HEK293T (cell line): ENCODE results near the gene NR1H3.

Experiments
- CTCF ChIA-PET: fragments of 350-600 bp; formaldehyde crosslinking; extraction: SDS; loops from one replicate; lab custom pipeline; 2021; ENCODE audit warnings: antibody characterized with exemption, inconsistent platforms; lab: Yijun Ruan, JAX
- POLR2A ChIA-PET: fragments of 350-600 bp; formaldehyde crosslinking; extraction: SDS; loops from one replicate; lab custom pipeline; 2020; ENCODE audit warnings: antibody characterized with exemption, inconsistent platforms; lab: Yijun Ruan, JAX
- DNase-seq: peaks from one replicate; pipeline ENCODE4 v3.0.0; 2012; ENCODE audit warnings: mixed read lengths; ENCODE audit errors: extremely low spot score
- ARNT ChIP-seq: fragments of 450-650 bp; IDR thresholded peaks from 2 replicates; pipeline ENCODE4 v1.6.1; 2017; ENCODE audit warnings: mild to moderate bottlenecking
- BHLHE40 ChIP-seq: fragments of 450-650 bp; IDR thresholded peaks from 2 replicates; pipeline ENCODE4 v1.6.1; 2016; ENCODE audit warnings: mild to moderate bottlenecking, moderate library complexity, borderline replicate concordance
- CTBP1 ChIP-seq: fragments of 450-650 bp; IDR thresholded peaks from 2 replicates; pipeline ENCODE4 v1.6.1; 2016; ENCODE audit warnings: borderline replicate concordance
- ELF4 ChIP-seq: fragments of 450-650 bp; IDR thresholded peaks from 2 replicates; pipeline ENCODE4 v1.6.1; 2017; ENCODE audit warnings: antibody characterized with exemption
- FOXA1 ChIP-seq: fragments of 450-650 bp; IDR thresholded peaks from 2 replicates; pipeline ENCODE4 v1.6.1; 2016; ENCODE audit warnings: mild to moderate bottlenecking
- FOXK2 ChIP-seq: fragments of 450-650 bp; IDR thresholded peaks from 2 replicates; pipeline ENCODE4 v1.6.1; 2016; ENCODE audit warnings: mild to moderate bottlenecking
- FOXM1 ChIP-seq: fragments of 450-650 bp; IDR thresholded peaks from 2 replicates; pipeline ENCODE4 v1.6.1; 2017; ENCODE audit warnings: mild to moderate bottlenecking, borderline replicate concordance
- HDGF ChIP-seq: fragments of 450-650 bp; IDR thresholded peaks from 2 replicates; pipeline ENCODE4 v1.6.1; 2017; ENCODE audit warnings: antibody characterized with exemption, borderline replicate concordance
- L3MBTL2 ChIP-seq: fragments of 450-650 bp; conservative IDR thresholded peaks from 2 replicates; pipeline ENCODE4 v1.6.1; 2016; ENCODE audit warnings: mild to moderate bottlenecking
- LEF1 ChIP-seq: fragments of 450-650 bp; IDR thresholded peaks from 2 replicates; pipeline ENCODE4 v1.6.1; 2017; ENCODE audit warnings: mild to moderate bottlenecking, borderline replicate concordance
- NFRKB ChIP-seq: fragments of 450-650 bp; IDR thresholded peaks from 2 replicates; pipeline ENCODE4 v1.6.1; 2016; ENCODE audit warnings: mild to moderate bottlenecking, moderate library complexity
- SP1 ChIP-seq: fragments of 450-650 bp; IDR thresholded peaks from 2 replicates; pipeline ENCODE4 v1.6.1; 2017
- SUZ12 ChIP-seq: fragments of 450-650 bp; IDR thresholded peaks from 2 replicates; pipeline ENCODE4 v1.6.1; 2016; ENCODE audit warnings: mild to moderate bottlenecking
- TARDBP ChIP-seq: fragments of 450-650 bp; IDR thresholded peaks from 2 replicates; pipeline ENCODE4 v1.6.1; 2016
- ZNF384 ChIP-seq: fragments of 450-650 bp; IDR thresholded peaks from 2 replicates; pipeline ENCODE4 v1.6.1; 2016
- TF ChIP-seq, protein P1 (sequence below): fragments of 450-650 bp; IDR thresholded peaks from 2 replicates; pipeline ENCODE4 v1.6.1; 2016

NR1H3 gene

DNA sequence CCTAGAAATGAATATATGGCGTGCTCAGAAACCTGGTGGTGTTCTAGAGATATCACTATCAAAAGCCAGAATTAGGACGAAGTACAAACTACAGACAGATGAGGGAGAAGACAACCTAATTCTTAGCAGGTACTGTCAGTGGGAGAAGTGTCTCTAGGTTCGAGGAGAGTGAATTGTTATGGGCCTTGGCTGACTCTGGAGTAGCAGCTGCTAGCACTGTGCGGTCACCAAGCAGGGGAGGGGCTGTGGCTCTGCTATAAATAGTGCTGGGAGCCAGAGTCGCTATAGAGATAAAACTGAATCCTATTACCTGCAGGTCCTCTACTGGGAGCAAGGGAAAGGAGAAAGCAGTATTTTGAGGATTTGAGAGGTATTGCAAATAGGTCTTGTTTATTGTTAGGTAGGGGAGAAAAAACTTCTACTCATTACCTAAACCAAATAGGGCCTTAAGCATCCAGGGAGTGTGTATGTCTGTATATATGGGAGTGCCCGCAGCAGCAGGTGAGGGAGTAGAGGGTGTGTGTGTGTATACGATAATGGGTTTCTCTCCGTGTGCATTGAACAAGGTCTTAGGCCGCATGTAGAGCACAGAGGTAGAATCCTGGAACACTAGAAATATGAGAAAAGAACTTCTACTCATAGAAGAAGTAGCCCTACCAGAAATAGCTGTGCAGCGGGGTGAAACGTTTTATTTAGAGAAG is 14.3 kb downstream of the NR1H3 start:
- CTCF ChIA-PET = interaction anchor here (1.4 kb wide), 1 partner anchor 83 kb away, joined by 5 read pairs; no protein-coding TSS in a partner anchor
- DNase-seq = peak; percentile 21
- POLR2A ChIA-PET = interaction anchor here (0.8 to 1.7 kb wide), 3 partner anchors 36 to 83 kb away, joined by 3 to 5 read pairs (median 4); no protein-coding TSS in a partner anchor
- TF ChIP-seq LEF1 (no peak), ARNT (no peak), CTBP1 (no peak), FOXM1 (no peak), ZNF384 (no peak), BHLHE40 (no peak), FOXK2 (no peak), NFRKB (no peak), FOXA1 (no peak), ELF4 (no peak), L3MBTL2 (no peak), TARDBP (no peak), SUZ12 (no peak)
- TF ChIP-seq, protein P1, sequence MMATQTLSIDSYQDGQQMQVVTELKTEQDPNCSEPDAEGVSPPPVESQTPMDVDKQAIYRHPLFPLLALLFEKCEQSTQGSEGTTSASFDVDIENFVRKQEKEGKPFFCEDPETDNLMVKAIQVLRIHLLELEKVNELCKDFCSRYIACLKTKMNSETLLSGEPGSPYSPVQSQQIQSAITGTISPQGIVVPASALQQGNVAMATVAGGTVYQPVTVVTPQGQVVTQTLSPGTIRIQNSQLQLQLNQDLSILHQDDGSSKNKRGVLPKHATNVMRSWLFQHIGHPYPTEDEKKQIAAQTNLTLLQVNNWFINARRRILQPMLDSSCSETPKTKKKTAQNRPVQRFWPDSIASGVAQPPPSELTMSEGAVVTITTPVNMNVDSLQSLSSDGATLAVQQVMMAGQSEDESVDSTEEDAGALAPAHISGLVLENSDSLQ = no peak

DNA sequence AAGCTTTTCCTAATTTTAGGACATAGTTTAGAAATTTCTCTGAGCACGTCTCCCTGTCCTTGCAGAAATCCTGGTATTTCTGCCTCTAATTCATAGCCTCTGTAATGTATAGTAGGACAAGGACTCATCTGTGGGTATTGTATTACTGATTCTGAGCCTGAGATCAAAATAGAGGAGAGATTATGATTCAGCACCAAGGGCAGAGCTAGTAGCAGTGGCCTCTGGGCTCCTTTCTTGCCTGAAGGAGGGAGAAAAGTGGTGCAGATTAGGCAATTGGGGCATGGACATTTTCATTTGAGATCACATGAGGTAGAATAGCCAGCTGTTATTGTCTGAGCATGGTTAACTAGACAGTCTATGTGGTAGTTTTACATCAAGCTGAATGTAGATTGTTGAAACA is 14.9 kb downstream of the NR1H3 start:
- ChIA-PET CTCF (interaction anchor here (1.4 kb wide), 1 partner anchor 82 kb away, joined by 5 read pairs; no protein-coding TSS in a partner anchor), POLR2A (interaction anchor here (0.7 to 1.4 kb wide), 3 partner anchors 36 to 59 kb away, joined by 3 to 4 read pairs (median 4); no protein-coding TSS in a partner anchor)
- DNase-seq = no peak
- TF ChIP-seq BHLHE40 (no peak), CTBP1 (no peak), FOXK2 (no peak)

DNA sequence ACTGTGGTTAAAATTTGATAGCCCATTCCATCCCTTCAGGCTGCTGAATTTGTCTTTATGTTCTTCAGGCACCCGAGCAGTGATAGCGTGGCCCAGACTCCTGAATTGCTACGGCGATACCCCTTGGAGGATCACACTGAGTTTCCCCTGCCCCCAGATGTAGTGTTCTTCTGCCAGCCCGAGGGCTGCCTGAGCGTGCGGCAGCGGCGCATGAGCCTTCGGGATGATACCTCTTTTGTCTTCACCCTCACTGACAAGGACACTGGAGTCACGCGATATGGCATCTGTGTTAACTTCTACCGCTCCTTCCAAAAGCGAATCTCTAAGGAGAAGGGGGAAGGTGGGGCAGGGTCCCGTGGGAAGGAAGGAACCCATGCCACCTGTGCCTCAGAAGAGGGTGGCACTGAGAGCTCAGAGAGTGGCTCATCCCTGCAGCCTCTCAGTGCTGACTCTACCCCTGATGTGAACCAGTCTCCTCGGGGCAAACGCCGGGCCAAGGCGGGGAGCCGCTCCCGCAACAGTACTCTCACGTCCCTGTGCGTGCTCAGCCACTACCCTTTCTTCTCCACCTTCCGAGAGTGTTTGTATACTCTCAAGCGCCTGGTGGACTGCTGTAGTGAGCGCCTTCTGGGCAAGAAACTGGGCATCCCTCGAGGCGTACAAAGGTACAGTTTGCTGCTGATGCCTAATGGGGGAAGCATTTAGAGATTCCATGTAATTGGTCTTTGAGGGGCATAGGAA is 16.9 kb downstream of the NR1H3 start:
- ChIA-PET CTCF (no interaction called here), POLR2A (interaction anchor here (0.7 to 1.1 kb wide), 2 partner anchors 10 to 11 kb away, joined by 3 to 5 read pairs; no protein-coding TSS in a partner anchor)
- DNase-seq = no peak
- TF ChIP-seq CTBP1 (no peak), NFRKB (no peak), LEF1 (no peak), TARDBP (no peak), ARNT (no peak), SUZ12 (no peak), FOXK2 (no peak), ELF4 (no peak), HDGF (no peak), BHLHE40 (no peak), FOXM1 (no peak), SP1 (no peak), FOXA1 (no peak)
- TF ChIP-seq, protein P1 = no peak

DNA sequence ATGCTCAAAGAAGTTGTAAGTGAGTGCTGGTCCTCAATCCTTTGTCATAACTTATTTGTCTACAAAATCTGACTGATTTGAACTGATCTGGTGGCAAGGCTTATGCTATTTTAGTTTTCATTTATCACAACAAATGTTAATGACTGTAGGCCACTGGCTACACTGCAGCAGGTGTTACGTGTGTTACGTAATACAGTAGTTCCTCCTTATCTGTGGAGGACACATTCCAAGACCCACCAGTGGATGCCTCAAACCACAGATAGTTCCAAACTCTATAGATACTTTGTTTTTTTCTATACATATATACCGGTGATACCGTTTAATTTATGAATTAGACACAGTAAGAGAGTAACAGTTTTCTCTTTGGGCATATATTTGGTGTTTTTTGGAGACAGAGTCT is 19.1 kb downstream of the NR1H3 start:
- ChIA-PET CTCF (no interaction called here), POLR2A (no interaction called here)
- DNase-seq = no peak
- TF ChIP-seq ZNF384 = no peak
- TF ChIP-seq LEF1 = no peak

DNA sequence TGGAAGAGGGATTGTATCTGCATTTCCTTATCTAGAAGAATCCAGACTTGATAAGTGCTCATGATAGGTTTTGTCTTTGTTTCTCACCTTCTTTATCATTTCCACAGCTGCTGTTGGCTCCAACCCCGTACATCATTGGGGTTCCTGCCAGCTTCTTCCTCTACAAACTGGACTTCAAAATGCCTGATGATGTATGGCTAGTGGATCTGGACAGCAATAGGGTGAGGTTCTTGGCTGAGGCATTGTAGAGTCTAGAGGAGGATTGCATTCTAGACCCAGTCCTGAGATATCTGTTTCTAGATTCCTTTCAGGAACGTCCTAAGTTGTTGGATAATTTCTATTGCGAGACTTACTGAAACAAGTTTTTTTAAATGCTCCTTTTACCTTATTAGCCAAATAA is 20.3 kb downstream of the NR1H3 start:
- ChIA-PET CTCF (no interaction called here), POLR2A (no interaction called here)
- DNase-seq = no peak
- TF ChIP-seq TARDBP = no peak
- TF ChIP-seq SUZ12 = no peak
- TF ChIP-seq FOXA1 = no peak
- no peak for TF ChIP-seq NFRKB
- no peak for TF ChIP-seq HDGF

DNA sequence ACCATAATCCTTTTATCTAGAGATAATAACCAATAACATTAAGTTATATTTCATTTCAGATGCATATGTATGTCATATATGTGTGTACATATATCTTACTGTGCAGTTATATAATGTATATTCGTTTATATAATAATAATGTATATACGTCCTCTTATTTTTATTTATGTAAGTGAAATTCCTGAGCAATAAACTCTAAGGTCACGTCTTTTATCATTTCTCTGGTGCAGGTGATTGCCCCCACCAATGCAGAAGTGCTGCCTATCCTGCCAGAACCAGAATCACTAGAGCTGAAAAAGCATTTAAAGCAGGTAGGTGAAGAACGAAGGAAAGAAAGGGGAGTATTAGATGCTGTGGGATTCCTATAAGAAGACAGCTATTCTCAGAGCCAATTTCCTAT is 21.0 kb downstream of the NR1H3 start:
- no peak for DNase-seq
- CTCF ChIA-PET = no interaction called here
- no peak for TF ChIP-seq ARNT
- TF ChIP-seq FOXK2 = no peak
- TF ChIP-seq SP1 = no peak
- TF ChIP-seq LEF1 = no peak
- no peak for TF ChIP-seq SUZ12
- TF ChIP-seq ELF4 = no peak
- no peak for TF ChIP-seq TARDBP
- TF ChIP-seq NFRKB = no peak
- no peak for TF ChIP-seq FOXA1
- TF ChIP-seq FOXM1 = no peak
- no peak for TF ChIP-seq HDGF
- TF ChIP-seq, protein P1 = no peak
- TF ChIP-seq L3MBTL2 = no peak
- TF ChIP-seq ZNF384 = no peak
- POLR2A ChIA-PET = no interaction called here
